Adrenal gland (tissue), 12 donors: ENCODE results near the gene SERPINE2. TPM values are rescaled to one million over a fixed set of nuclear protein-coding genes. Genes with fewer than 3 reads are reported as not detected.

Experiments used
- DNase-seq, 7 donors: peaks; one replicate each; pipeline ENCODE4 v3.0.0-alpha.2; 2019 to 2020
- H3K27ac ChIP-seq, 5 donors: fragments of 200-600 bp; sonication (generic) in 4 of 5; 1 replicate in 3 of 5; 2 replicates in 2 of 5; pipeline versions ENCODE4 v1.5.1 to v1.8.0; 2016 to 2020; ENCODE audit warnings: mild to moderate bottlenecking in 1 of 5
- H3K27me3 ChIP-seq: fragments of 200-600 bp; 2 replicates; pipeline ENCODE4 v1.8.0; 2021
- H3K36me3 ChIP-seq, 2 donors: fragments of 200-600 bp; replicated peaks in 1 of 2; 1 replicate in 1 of 2; 2 replicates in 1 of 2; pipeline versions ENCODE4 v1.5.1 to v1.8.0; 2018 to 2022
- H3K4me1 ChIP-seq, 2 donors: fragments of 200-600 bp; replicated peaks in 1 of 2; 1 replicate in 1 of 2; 2 replicates in 1 of 2; pipeline versions ENCODE4 v1.5.1 to v1.8.0; 2018 to 2021
- H3K4me3 ChIP-seq, 4 donors: fragments of 200-600 bp; sonication (generic) in 3 of 4; one replicate each; pipeline ENCODE4 v1.5.1; 2016 to 2018
- H3K9me3 ChIP-seq, 3 donors: fragments of 200-600 bp; sonication (generic) in 1 of 3; replicated peaks in 1 of 3; 1 replicate in 2 of 3; 2 replicates in 1 of 3; pipeline versions ENCODE4 v1.5.1 to v1.8.0; 2016 to 2021
- POLR2A ChIP-seq, 2 donors: fragments of 450-650 bp; IDR thresholded peaks; one replicate each; pipeline ENCODE4 v1.6.1; 2017; ENCODE audit warnings: antibody characterized with exemption in 2 of 2, mild to moderate bottlenecking in 2 of 2, moderate library complexity in 1 of 2
- WGBS, 4 donors: extraction: QIAGEN DNeasy Blood & Tissue Kit in 2 of 4; methylation state at CpG; one replicate each; pipeline versions ENCODE4 v1.1.5 to v1.1.7; 2013 to 2017; 5-methylcytosine and 5-hydroxymethylcytosine counted together
- intact Hi-C, 2 donors: fragments of 100-400 bp; cut with DNase I; formaldehyde crosslinking; loops; one replicate each; pipeline versions ENCODE4 v1.14.1 to v1.15.0; 2022 to 2023
- polyA plus RNA-seq, 3 donors: library from polyadenylated mRNA; stranded (reverse); fragments of 200-250 nt in 2 of 3; fragments of 350-450 nt in 1 of 3; fragmentation: Illumina TruSeq in 1 of 3; extraction: RNeasy Lipid Tissue Mini Kit (QIAGEN cat#74804) in 1 of 3; gene quantifications; one replicate each; pipeline ENCODE4 v1.2.3, GENCODE V29; 2013 to 2014
- total RNA-seq, 9 donors: library from RNA; depleted of rRNA in 4 of 9; stranded (reverse); fragments of >200 nt in 4 of 9; fragments of 120-200 nt in 1 of 9; fragmentation: NEBNext Ultra II Directional in 1 of 9; extraction: Animal tissue kit (Norgen Biotek cat#: 25700) in 1 of 9; gene quantifications; one replicate each; pipeline versions ENCODE4 v1.1.0 to v1.2.4, GENCODE V29; 2013 to 2023
- TF ChIP-seq, protein P1 (sequence below), 6 experiments: fragments of 450-650 bp in 4 of 6; fragments of 200-600 bp in 2 of 6; sonication (generic) in 1 of 6; IDR thresholded peaks; 1 replicate in 5 of 6; 2 replicates in 1 of 6; pipeline versions ENCODE4 v1.5.1 to v1.8.0; 2016 to 2021; ENCODE audit warnings: antibody characterized with exemption in 6 of 6, mild to moderate bottlenecking in 2 of 6, moderate library complexity in 1 of 6
- donor health status: healthy with polysubstance abuse.
- donor health status: Bipolar disorder and iron deficiency.
- donor health status: DM: yes; HTN: yes; CAD: no.
- donor health status: DM: no; HTN: no; CAD: no.
- donor health status: DM: no; HTN: no; CAD: no.
- donor health status: DM: yes; HTN: yes; CAD: no.

SERPINE2 gene
- total and polyA plus RNA-seq, 12 donors = 6.2 to 61.6 (median 16.0) TPM

DNA sequence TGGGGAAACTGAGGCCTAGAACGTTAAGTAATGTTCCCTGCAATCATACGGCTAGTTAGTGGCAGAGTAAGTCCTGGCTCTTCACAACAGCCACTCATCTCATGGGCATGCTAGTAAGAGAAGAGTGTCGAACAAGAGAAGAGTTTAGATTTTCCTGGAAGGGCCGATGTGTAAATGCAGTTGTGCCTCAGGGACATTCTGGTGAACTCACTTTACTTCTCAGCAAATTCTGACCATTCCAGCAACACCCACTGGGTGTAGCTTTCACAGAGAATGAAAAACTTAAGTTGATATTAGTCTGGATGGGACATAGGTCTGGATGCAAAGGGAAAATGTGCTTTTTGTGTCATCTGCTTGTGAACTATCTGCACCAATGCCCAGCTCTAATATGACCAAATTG lies 58.3 kb downstream of the SERPINE2 start:
- DNase-seq = no peak
- no peak overlapping the region for H3K27ac ChIP-seq
- WGBS, 4 donors = 83 to 91% (median 89%) methylated on average over 4 of the region's 4 CpGs
- H3K27me3 ChIP-seq = no peaks in the 10 kb centered on the region
- TF ChIP-seq POLR2A (IDR thresholded peaks at IDR 0.05) = no peak
- TF ChIP-seq, protein P1, sequence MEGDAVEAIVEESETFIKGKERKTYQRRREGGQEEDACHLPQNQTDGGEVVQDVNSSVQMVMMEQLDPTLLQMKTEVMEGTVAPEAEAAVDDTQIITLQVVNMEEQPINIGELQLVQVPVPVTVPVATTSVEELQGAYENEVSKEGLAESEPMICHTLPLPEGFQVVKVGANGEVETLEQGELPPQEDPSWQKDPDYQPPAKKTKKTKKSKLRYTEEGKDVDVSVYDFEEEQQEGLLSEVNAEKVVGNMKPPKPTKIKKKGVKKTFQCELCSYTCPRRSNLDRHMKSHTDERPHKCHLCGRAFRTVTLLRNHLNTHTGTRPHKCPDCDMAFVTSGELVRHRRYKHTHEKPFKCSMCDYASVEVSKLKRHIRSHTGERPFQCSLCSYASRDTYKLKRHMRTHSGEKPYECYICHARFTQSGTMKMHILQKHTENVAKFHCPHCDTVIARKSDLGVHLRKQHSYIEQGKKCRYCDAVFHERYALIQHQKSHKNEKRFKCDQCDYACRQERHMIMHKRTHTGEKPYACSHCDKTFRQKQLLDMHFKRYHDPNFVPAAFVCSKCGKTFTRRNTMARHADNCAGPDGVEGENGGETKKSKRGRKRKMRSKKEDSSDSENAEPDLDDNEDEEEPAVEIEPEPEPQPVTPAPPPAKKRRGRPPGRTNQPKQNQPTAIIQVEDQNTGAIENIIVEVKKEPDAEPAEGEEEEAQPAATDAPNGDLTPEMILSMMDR (IDR thresholded peaks at IDR 0.05) = no peak
- no peaks in the 10 kb centered on the region for H3K9me3 ChIP-seq
- H3K36me3 ChIP-seq = no peaks in the 10 kb centered on the region
- intact Hi-C loops = no loop called here
- H3K4me1 ChIP-seq = no peaks in the 10 kb centered on the region
- no peak overlapping the region for H3K4me3 ChIP-seq

DNA sequence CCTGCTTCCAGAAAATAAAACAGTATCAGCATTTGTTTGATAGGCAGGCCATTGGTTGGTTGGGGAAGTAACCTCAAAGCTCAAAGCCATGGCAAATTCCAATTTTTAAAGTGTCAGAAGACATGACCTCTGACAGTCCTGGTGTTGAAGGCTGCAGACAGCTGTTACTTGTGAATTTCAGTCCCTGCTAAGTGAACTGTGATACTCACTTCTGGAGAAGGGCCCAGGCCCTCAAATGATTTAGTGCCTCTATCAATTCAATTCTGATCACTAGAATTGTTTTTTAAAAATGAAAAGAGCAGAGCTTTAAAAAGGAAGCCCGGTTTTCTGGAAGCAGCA lies 58.7 kb downstream of the SERPINE2 start:
- Histone ChIP-seq H3K36me3 (no peaks in the 10 kb centered on the region), H3K27me3 (no peaks in the 10 kb centered on the region), H3K27ac (no peak overlapping the region), H3K4me1 (no peaks in the 10 kb centered on the region), H3K4me3 (no peak overlapping the region), H3K9me3 (no peaks in the 10 kb centered on the region)
- no peak for TF ChIP-seq POLR2A (IDR thresholded peaks at IDR 0.05)
- TF ChIP-seq, protein P1 (IDR thresholded peaks at IDR 0.05) = no peak
- no peak for DNase-seq
- WGBS, 4 donors = 74 to 85% (median 80%) methylated on average over 1 of the region's 1 CpG
- intact Hi-C loops = no loop called here

DNA sequence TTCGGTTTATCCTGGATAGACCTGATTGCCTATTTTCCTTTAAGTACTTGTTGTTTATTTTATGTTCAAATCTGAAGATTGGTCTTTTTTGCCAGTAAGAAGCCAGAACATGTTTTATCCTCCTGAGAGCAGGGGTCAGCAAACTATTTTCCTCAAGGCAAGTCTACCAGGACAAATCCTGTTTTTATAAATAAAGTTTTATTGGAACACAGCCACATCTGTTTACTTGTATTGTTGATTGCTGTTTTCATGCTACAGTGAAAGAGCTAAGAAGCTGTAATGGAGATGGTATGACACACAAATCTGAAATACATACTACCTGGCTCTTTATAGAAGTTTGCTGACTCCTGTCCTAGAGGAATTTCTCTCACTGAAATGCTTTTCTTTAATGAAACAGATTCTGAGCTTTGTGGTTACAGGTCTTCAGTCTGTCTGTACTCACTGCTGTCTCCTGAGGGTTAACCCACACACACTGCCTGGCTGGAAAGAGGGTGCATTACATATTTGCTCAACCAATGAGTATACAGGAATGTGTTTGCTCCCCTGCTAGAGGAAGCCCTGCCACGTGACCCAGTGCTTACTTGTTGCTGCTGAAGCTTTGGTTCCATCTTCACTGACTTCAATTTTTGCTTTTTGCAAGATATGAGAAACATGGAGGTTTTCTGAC lies 59.2 kb downstream of the SERPINE2 start:
- Histone ChIP-seq H3K27me3 (no peaks in the 10 kb centered on the region), H3K4me1 (no peaks in the 10 kb centered on the region), H3K27ac (no peak overlapping the region), H3K36me3 (no peaks in the 10 kb centered on the region), H3K9me3 (no peaks in the 10 kb centered on the region), H3K4me3 (no peak overlapping the region)
- intact Hi-C loops = loop anchor here in 1 of 2 donors (5.0 kb wide), 1 partner anchor 302 kb away; no protein-coding TSS in a partner anchor
- TF ChIP-seq, protein P1 (IDR thresholded peaks at IDR 0.05) = no peak
- no peak for TF ChIP-seq POLR2A (IDR thresholded peaks at IDR 0.05)
- no peak for DNase-seq
- 78 to 94% (median 87%) methylated on average over 2 of the region's 2 CpGs for WGBS, 4 donors

DNA sequence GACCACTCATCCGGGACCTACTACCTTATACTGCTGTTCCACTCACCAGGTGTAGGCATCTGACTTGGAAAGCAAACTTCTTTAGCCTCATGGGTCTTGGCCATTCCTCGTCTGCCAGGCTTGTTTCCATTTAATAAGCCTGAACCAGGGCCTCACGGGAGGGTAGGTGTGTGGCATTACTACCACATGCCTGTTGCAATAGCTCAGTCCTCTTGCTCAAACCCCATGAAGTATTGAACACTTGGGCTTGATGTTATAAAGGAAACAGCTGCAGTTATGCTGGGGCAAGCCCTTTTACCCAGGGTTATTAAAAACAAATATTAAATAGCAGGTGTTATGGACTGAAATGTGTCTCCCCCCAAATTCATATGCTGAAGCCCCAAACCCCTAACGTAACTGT lies 60.6 kb downstream of the SERPINE2 start:
- TF ChIP-seq, protein P1 (IDR thresholded peaks at IDR 0.05) = no peak
- TF ChIP-seq POLR2A (IDR thresholded peaks at IDR 0.05) = no peak
- Histone ChIP-seq H3K27ac (no peak overlapping the region), H3K36me3 (no peaks in the 10 kb centered on the region), H3K4me1 (no peaks in the 10 kb centered on the region), H3K4me3 (no peak overlapping the region), H3K9me3 (no peaks in the 10 kb centered on the region), H3K27me3 (no peaks in the 10 kb centered on the region)
- intact Hi-C loops = loop anchor here in 1 of 2 donors (5.0 kb wide), 1 partner anchor 304 kb away; no protein-coding TSS in a partner anchor
- DNase-seq = no peak
- 79 to 92% (median 82%) methylated on average over 4 of the region's 4 CpGs for WGBS, 4 donors
